B cell (primary cell): Measurements from ENCODE around the gene SLC4A8. TPM values are rescaled to one million over a fixed set of nuclear protein-coding genes. Genes with fewer than 3 reads are reported as not detected.

ENCODE experiments used
- ATAC-seq: fragments of 200-7000 bp; cut with Tn5 transposase; one replicate; pipeline ENCODE4 v1.10.0; 2021; ENCODE audit warnings: low read depth, mild to moderate bottlenecking, moderate number of reproducible peaks, moderate library complexity
- CTCF ChIA-PET: fragments of 350-600 bp; sonication (Branson Sonifier 250); formaldehyde crosslinking; loops from one replicate; lab custom pipeline; 2021; ENCODE audit warnings: antibody characterized with exemption, inconsistent platforms; lab: Charles Lee
- POLR2A ChIA-PET: fragments of 350-600 bp; sonication (Branson Sonifier 250); formaldehyde crosslinking; loops from one replicate; lab custom pipeline; 2021; ENCODE audit warnings: antibody characterized with exemption; lab: Charles Lee
- DNase-seq: peaks from one replicate; pipeline ENCODE4 v3.0.0; 2013
- H2AFZ ChIP-seq: 2 replicates; pipeline ENCODE4 v1.6.1; 2012; ENCODE audit warnings: mild to moderate bottlenecking, low read depth, low read length; ENCODE audit not compliant: insufficient read depth, poor library complexity, severe bottlenecking
- H3K27ac ChIP-seq, 2 donors: 1 replicate in 1 of 2; 2 replicates in 1 of 2; pipeline ENCODE4 v1.5.1; 2012 to 2013; ENCODE audit warnings: low read length in 2 of 2, mild to moderate bottlenecking in 2 of 2, moderate library complexity in 1 of 2
- H3K27me3 ChIP-seq, 4 experiments: fragments of 200-600 bp in 1 of 4; sonication (generic) in 1 of 4; replicated peaks in 1 of 4; 1 replicate in 2 of 4; 2 replicates in 2 of 4; pipeline versions ENCODE4 v1.6.1 to v1.7.0; 2013 to 2016; ENCODE audit warnings: low read length in 3 of 4, mild to moderate bottlenecking in 2 of 4, mixed read lengths in 1 of 4, moderate library complexity in 1 of 4; ENCODE audit not compliant: insufficient read depth in 4 of 4, control insufficient read depth in 3 of 4; ENCODE audit errors: control extremely low read depth in 1 of 4
- H3K36me3 ChIP-seq, 2 experiments: replicated peaks in 1 of 2; 1 replicate in 1 of 2; 2 replicates in 1 of 2; pipeline versions ENCODE4 v1.6.1 to v1.7.1; 2013; ENCODE audit warnings: low read length in 1 of 2; ENCODE audit not compliant: insufficient read depth in 2 of 2, control insufficient read depth in 1 of 2; ENCODE audit errors: control extremely low read depth in 1 of 2, extremely low read depth in 1 of 2
- H3K4me1 ChIP-seq, 2 donors: fragments of 200-600 bp in 1 of 2; sonication (generic) in 1 of 2; 1 replicate in 1 of 2; 2 replicates in 1 of 2; pipeline versions ENCODE4 v1.5.1 to v1.6.1; 2013 to 2017; ENCODE audit warnings: low read length in 2 of 2; ENCODE audit not compliant: control insufficient read depth in 2 of 2, insufficient read depth in 2 of 2
- H3K4me2 ChIP-seq: replicated peaks from 2 replicates; pipeline ENCODE3; 2012; ENCODE audit warnings: mild to moderate bottlenecking, low read depth, low read length; ENCODE audit not compliant: poor library complexity, severe bottlenecking
- H3K4me3 ChIP-seq, 5 experiments: fragments of 200-600 bp in 1 of 5; sonication (generic) in 1 of 5; 1 replicate in 3 of 5; 2 replicates in 2 of 5; pipeline versions ENCODE4 v1.5.1 to v1.7.0; 2011 to 2016; ENCODE audit warnings: low read length in 4 of 5, mild to moderate bottlenecking in 4 of 5, low read depth in 2 of 5, control low read depth in 1 of 5, moderate library complexity in 1 of 5; ENCODE audit not compliant: insufficient read depth in 1 of 5; ENCODE audit errors: control extremely low read depth in 1 of 5, extremely low read depth in 1 of 5
- H3K79me2 ChIP-seq: fragments of 200-600 bp; sonication (generic); one replicate; pipeline ENCODE4 v1.6.0; 2016; ENCODE audit warnings: low read length; ENCODE audit not compliant: control insufficient read depth, insufficient read depth
- H3K9ac ChIP-seq: fragments of 200-600 bp; sonication (generic); 2 replicates; pipeline ENCODE4 v1.6.1; 2017; ENCODE audit warnings: mild to moderate bottlenecking, low read length, moderate library complexity
- H3K9me3 ChIP-seq, 3 donors: one replicate each; pipeline versions ENCODE4 v1.6.1 to v1.7.1; 2013; ENCODE audit warnings: low read length in 2 of 3; ENCODE audit not compliant: control insufficient read depth in 2 of 3, insufficient read depth in 1 of 3; ENCODE audit errors: control extremely low read depth in 1 of 3
- H4K20me1 ChIP-seq: 2 replicates; pipeline ENCODE4 v1.6.0; 2012; ENCODE audit warnings: mild to moderate bottlenecking, low read length; ENCODE audit not compliant: insufficient read depth, control insufficient read depth, poor library complexity, severe bottlenecking
- H3K27ac Mint-ChIP-seq: one replicate; pipeline ENCODE4 v1.8.0; 2021; ENCODE audit warnings: mixed read lengths
- H3K27me3 Mint-ChIP-seq: one replicate; pipeline ENCODE4 v1.8.0; 2021; ENCODE audit warnings: mixed read lengths
- H3K4me1 Mint-ChIP-seq: one replicate; pipeline ENCODE4 v1.8.0; 2021; ENCODE audit warnings: mixed read lengths
- H3K4me3 Mint-ChIP-seq: one replicate; pipeline ENCODE4 v1.8.0; 2021; ENCODE audit warnings: mixed read lengths
- H3K9me3 Mint-ChIP-seq: one replicate; pipeline ENCODE4 v1.8.0; 2022; ENCODE audit warnings: mixed read lengths; ENCODE audit not compliant: insufficient read depth
- CTCF ChIP-seq: fragments of 200-600 bp; IDR thresholded peaks from one replicate; pipeline ENCODE4 v1.8.0; 2022; ENCODE audit warnings: antibody characterized with exemption, mild to moderate bottlenecking
- EZH2 ChIP-seq: IDR thresholded peaks from 2 replicates; pipeline ENCODE4 v1.6.1; 2012; ENCODE audit warnings: borderline replicate concordance, low read depth, mild to moderate bottlenecking, moderate library complexity, low read length; ENCODE audit not compliant: insufficient read depth, poor library complexity, severe bottlenecking
- WGBS: methylation state at CpG from one replicate; pipeline ENCODE4 v1.1.5; 2013; ENCODE audit warnings: missing lambda C conversion rate; ENCODE audit not compliant: insufficient coverage; 5-methylcytosine and 5-hydroxymethylcytosine counted together
- intact Hi-C: fragments of 100-400 bp; cut with micrococcal nuclease; formaldehyde crosslinking; loops from one replicate; pipeline ENCODE4 v1.10.0; 2022
- polyA plus RNA-seq: library from polyadenylated mRNA; depleted of rRNA; stranded (reverse); fragments of >200 nt; gene quantifications from 2 replicates; pipeline ENCODE4 v1.2.3, GENCODE V29; 2012
- total RNA-seq, 2 donors: library from RNA; stranded (reverse); fragments of 120-200 nt in 1 of 2; gene quantifications; 1 replicate in 1 of 2; 2 replicates in 1 of 2; pipeline versions ENCODE4 v1.2.3 to v1.2.4, GENCODE V29; 2013 to 2022

SLC4A8 gene
- total and polyA plus RNA-seq, 2 donors (not counting 1 experiment from before 2014, with no cell fraction given), result 3.1 to 3.2 TPM

GRCh38 chr12:51473947-51474346 lies 49.3 kb downstream of the SLC4A8 start:
- no peaks in the 10 kb centered on the region for H3K9me3 ChIP-seq
- peaks cover 4% of the 10 kb centered on the region for H3K4me1 Mint-ChIP-seq
- no peak overlapping the region for H3K27ac ChIP-seq
- ATAC-seq, result no peak
- H3K4me1 ChIP-seq, result peaks cover 0 to 5% of the 10 kb centered on the region in 2 donors
- no peak overlapping the region for H3K27ac Mint-ChIP-seq
- H3K79me2 ChIP-seq, result no peaks in the 10 kb centered on the region
- no peaks in the 10 kb centered on the region for H3K27me3 ChIP-seq
- H3K4me3 ChIP-seq, result no peak overlapping the region
- no peaks in the 10 kb centered on the region for H3K27me3 Mint-ChIP-seq
- POLR2A ChIA-PET, result no interaction called here
- H2AFZ ChIP-seq, result no peak overlapping the region
- H3K4me2 ChIP-seq, result no peak overlapping the region
- DNase-seq, result no peak
- TF ChIP-seq CTCF (no peak), EZH2 (no peak)
- H3K9ac ChIP-seq, result no peak overlapping the region
- peaks cover 2 to 8% of the 10 kb centered on the region in 2 experiments for H3K36me3 ChIP-seq
- WGBS, result no CpG with 5 or more reads among the region's 2 CpGs
- H4K20me1 ChIP-seq, result no peaks in the 10 kb centered on the region
- CTCF ChIA-PET, result no interaction called here
- intact Hi-C loops, result no loop called here
- no peaks in the 10 kb centered on the region for H3K9me3 Mint-ChIP-seq
- H3K4me3 Mint-ChIP-seq, result no peak overlapping the region

GRCh38 chr12:51475543-51475942 lies 50.9 kb downstream of the SLC4A8 start:
- TF ChIP-seq CTCF (no peak), EZH2 (no peak)
- Histone ChIP-seq H4K20me1 (no peaks in the 10 kb centered on the region), H2AFZ (no peak overlapping the region), H3K4me2 (no peak overlapping the region), H3K79me2 (no peaks in the 10 kb centered on the region), H3K27ac (no peak overlapping the region), H3K4me1 (peaks cover 0 to 5% of the 10 kb centered on the region in 2 donors), H3K36me3 (peaks cover 2 to 8% of the 10 kb centered on the region in 2 experiments), H3K4me3 (no peak overlapping the region), H3K27me3 (no peaks in the 10 kb centered on the region), H3K9ac (no peak overlapping the region), H3K9me3 (no peaks in the 10 kb centered on the region)
- ChIA-PET CTCF (interaction anchor here (0.6 kb wide), 1 partner anchor 38 kb away, joined by 3 read pairs; no protein-coding TSS in a partner anchor), POLR2A (no interaction called here)
- intact Hi-C loops, result no loop called here
- peaks cover 10% of the 10 kb centered on the region for H3K4me1 Mint-ChIP-seq
- H3K4me3 Mint-ChIP-seq, result no peak overlapping the region
- no peak for DNase-seq
- no peak overlapping the region for H3K27ac Mint-ChIP-seq
- H3K9me3 Mint-ChIP-seq, result no peaks in the 10 kb centered on the region
- ATAC-seq, result no peak
- no peaks in the 10 kb centered on the region for H3K27me3 Mint-ChIP-seq
- WGBS, result no CpG with 5 or more reads among the region's 1 CpG
